OCI-LY7 (cell line): ENCODE measurements around the gene IFNGR2. TPM values are rescaled to one million over a fixed set of nuclear protein-coding genes. Genes with fewer than 3 reads are reported as not detected.

Experiments
- BruUV-seq: library from RNA; stranded (reverse); fragments of 400-500 nt; replicated peaks from 2 replicates; lab custom pipeline; 2021; lab: Mats Ljungman, UMichigan
- CTCF ChIA-PET: fragments of 300-600 bp; sonication (Branson Sonifier 250); formaldehyde crosslinking; loops from one replicate; lab custom pipeline; 2022; ENCODE audit warnings: antibody characterized with exemption; ENCODE audit not compliant: unreplicated experiment; lab: Charles Lee
- POLR2A ChIA-PET: fragments of 300-600 bp; sonication (Branson Sonifier 250); formaldehyde crosslinking; loops from one replicate; lab custom pipeline; 2022; ENCODE audit warnings: antibody characterized with exemption; lab: Charles Lee
- DNase-seq: peaks from one replicate; pipeline ENCODE4 v3.0.0-alpha.2; 2015; ENCODE audit warnings: low spot score
- H2AFZ ChIP-seq: fragments of 200-600 bp; sonication (generic), shearing (Covaris generic); 2 replicates; pipeline ENCODE4 v1.6.1; 2014; ENCODE audit warnings: mild to moderate bottlenecking, antibody characterized with exemption, low read length, moderate library complexity
- H3K27ac ChIP-seq: fragments of 200-600 bp; sonication (generic); 2 replicates; pipeline ENCODE4 v1.5.1; 2014; ENCODE audit warnings: mixed run types, low read depth, mild to moderate bottlenecking, moderate library complexity, low read length, inconsistent platforms; ENCODE audit not compliant: poor library complexity, severe bottlenecking
- H3K36me3 ChIP-seq: fragments of 200-600 bp; sonication (generic); 2 replicates; pipeline ENCODE4 v1.6.1; 2014; ENCODE audit warnings: mild to moderate bottlenecking, antibody characterized with exemption, low read length, moderate library complexity, mixed read lengths; ENCODE audit not compliant: insufficient read depth
- H3K4me1 ChIP-seq: fragments of 200-600 bp; sonication (generic); 2 replicates; pipeline ENCODE4 v1.5.1; 2014; ENCODE audit warnings: mild to moderate bottlenecking, low read length; ENCODE audit not compliant: insufficient read depth, poor library complexity, severe bottlenecking
- H3K4me2 ChIP-seq: fragments of 200-600 bp; sonication (generic); 2 replicates; pipeline ENCODE4 v1.6.1; 2014; ENCODE audit warnings: mild to moderate bottlenecking, low read length
- H3K4me3 ChIP-seq: fragments of 200-600 bp; sonication (generic); 2 replicates; pipeline ENCODE4 v1.5.1; 2014; ENCODE audit warnings: mild to moderate bottlenecking, low read depth, low read length; ENCODE audit not compliant: poor library complexity, severe bottlenecking
- H3K79me2 ChIP-seq: fragments of 200-600 bp; sonication (generic); 2 replicates; pipeline ENCODE4 v1.6.1; 2016; ENCODE audit warnings: low read depth, mild to moderate bottlenecking, low read length, moderate library complexity, mixed read lengths; ENCODE audit not compliant: insufficient read depth
- H3K9me2 ChIP-seq: fragments of 200-600 bp; sonication (generic); 2 replicates; pipeline ENCODE4 v1.6.1; 2016; ENCODE audit warnings: mild to moderate bottlenecking, low read length, mixed read lengths; ENCODE audit not compliant: insufficient read depth
- H3K9me3 ChIP-seq: fragments of 200-600 bp; sonication (generic); 2 replicates; pipeline ENCODE4 v1.6.1; 2014; ENCODE audit warnings: mild to moderate bottlenecking, mixed run types, low read length, mixed read lengths
- H4K20me1 ChIP-seq: fragments of 200-600 bp; sonication (generic); 2 replicates; pipeline ENCODE4 v1.6.1; 2014; ENCODE audit warnings: mild to moderate bottlenecking, antibody characterized with exemption, low read length, moderate library complexity, mixed read lengths; ENCODE audit not compliant: insufficient read depth
- CTCF ChIP-seq: fragments of 200-600 bp; sonication (generic); conservative IDR thresholded peaks from 2 replicates; pipeline ENCODE4 v1.5.1; 2014; ENCODE audit warnings: mild to moderate bottlenecking, antibody characterized with exemption, low read length, moderate library complexity, mixed read lengths
- EZH2phosphoT487 ChIP-seq: fragments of 200-600 bp; sonication (generic); IDR thresholded peaks from 2 replicates; pipeline ENCODE4 v1.6.1; 2018; ENCODE audit warnings: low read depth, borderline replicate concordance, mild to moderate bottlenecking, mixed run types, antibody characterized with exemption, low read length, moderate library complexity, mixed read lengths
- intact Hi-C: fragments of 100-400 bp; cut with micrococcal nuclease; formaldehyde crosslinking; loops from one replicate; pipeline ENCODE4 v1.10.0; 2022; ENCODE audit not compliant: unreplicated experiment
- total RNA-seq, 2 experiments: library from RNA; depleted of rRNA in 1 of 2; stranded (reverse); fragments of >200 nt in 1 of 2; shearing (Covaris generic) in 1 of 2; gene quantifications; 2 replicates each; pipeline ENCODE4 v1.2.3, GENCODE V29; 2014 to 2022

Gene IFNGR2
- total RNA-seq, 2 experiments from 2014 or later = 70.2 to 86.9 TPM

GRCh38 chr21:33369586-33369985 is 33.6 kb upstream of the IFNGR2 start:
- no peak overlapping the region for H3K4me2 ChIP-seq
- peaks cover 34% of the 10 kb centered on the region for H3K4me1 ChIP-seq
- DNase-seq = no peak
- peaks cover 22% of the 10 kb centered on the region for H3K36me3 ChIP-seq
- peaks cover 60% of the 10 kb centered on the region for H3K9me3 ChIP-seq
- no TSS peak for BruUV-seq
- no peaks in the 10 kb centered on the region for H4K20me1 ChIP-seq
- intact Hi-C loops = no loop called here
- CTCF ChIA-PET = no interaction called here
- no peak overlapping the region for H3K27ac ChIP-seq
- H2AFZ ChIP-seq = no peak overlapping the region
- no peaks in the 10 kb centered on the region for H3K79me2 ChIP-seq
- POLR2A ChIA-PET = interaction anchor here (0.6 kb wide), 1 partner anchor 77 kb away, joined by 4 read pairs; no protein-coding TSS in a partner anchor
- no peak overlapping the region for H3K4me3 ChIP-seq
- H3K9me2 ChIP-seq = no peaks in the 10 kb centered on the region
- TF ChIP-seq EZH2phosphoT487 (no peak), CTCF (no peak)

- H3K79me2 ChIP-seq = no peaks in the 10 kb centered on the region
- POLR2A ChIA-PET = interaction anchor here (0.6 kb wide), 1 partner anchor 76 kb away, joined by 4 read pairs; no protein-coding TSS in a partner anchor
- H3K9me3 ChIP-seq = peaks cover 60% of the 10 kb centered on the region
- H3K27ac ChIP-seq = no peak overlapping the region
- no peaks in the 10 kb centered on the region for H3K9me2 ChIP-seq
- no peaks in the 10 kb centered on the region for H4K20me1 ChIP-seq
- no peak for DNase-seq
- peaks cover 22% of the 10 kb centered on the region for H3K36me3 ChIP-seq
- H3K4me1 ChIP-seq = peaks cover 41% of the 10 kb centered on the region
- CTCF ChIA-PET = interaction anchor here (1.6 kb wide), 1 partner anchor 9 kb away, joined by 4 read pairs; no protein-coding TSS in a partner anchor
- intact Hi-C loops = no loop called here
- no TSS peak for BruUV-seq
- no peak overlapping the region for H2AFZ ChIP-seq
- no peak for TF ChIP-seq EZH2phosphoT487
- H3K4me3 ChIP-seq = no peak overlapping the region
- no peak overlapping the region for H3K4me2 ChIP-seq
These were observed 32.9 kb upstream of the IFNGR2 start for GRCh38 chr21:33370305-33370704.

GRCh38 chr21:33371366-33371765 is 31.8 kb upstream of the IFNGR2 start:
- POLR2A ChIA-PET = interaction anchor here (1.0 to 1.2 kb wide), 2 partner anchors 10 to 182 kb away, joined by 3 to 8 read pairs; no protein-coding TSS in a partner anchor
- Histone ChIP-seq H3K9me2 (no peaks in the 10 kb centered on the region), H3K4me3 (no peak overlapping the region), H3K27ac (no peak overlapping the region), H3K4me1 (peaks cover 50% of the 10 kb centered on the region), H4K20me1 (no peaks in the 10 kb centered on the region), H3K4me2 (no peak overlapping the region), H2AFZ (peak overlapping the region; percentile 38; the same call in 1 of the 2 replicates), H3K79me2 (no peaks in the 10 kb centered on the region), H3K9me3 (peaks cover 55% of the 10 kb centered on the region), H3K36me3 (peaks cover 22% of the 10 kb centered on the region)
- no peak for DNase-seq
- no TSS peak for BruUV-seq
- TF ChIP-seq EZH2phosphoT487 (no peak), CTCF (no peak)
- intact Hi-C loops = no loop called here
- CTCF ChIA-PET = interaction anchor here (1.6 kb wide), 1 partner anchor 10 kb away, joined by 4 read pairs; no protein-coding TSS in a partner anchor
